Stomach smooth muscle (tissue), 2 donors: Measurements from ENCODE around the gene KERA.
A peak's percentile ranks its signal among the peaks of the same experiment; 100 is the strongest.

Source experiments
- H3K27ac ChIP-seq: one replicate; pipeline ENCODE4 v1.7.0; 2013; ENCODE audit warnings: mild to moderate bottlenecking, low read length, inconsistent platforms
- H3K27me3 ChIP-seq, 2 donors: one replicate each; pipeline ENCODE4 v1.7.0; 2013; ENCODE audit warnings: low read length in 2 of 2; ENCODE audit not compliant: insufficient read depth in 2 of 2, control insufficient read depth in 1 of 2
- H3K36me3 ChIP-seq, 2 donors: one replicate each; pipeline ENCODE4 v1.7.0; 2013; ENCODE audit warnings: low read length in 2 of 2; ENCODE audit not compliant: control insufficient read depth in 2 of 2, insufficient read depth in 2 of 2
- H3K4me1 ChIP-seq: one replicate; pipeline ENCODE4 v1.7.0; 2013; ENCODE audit warnings: low read length; ENCODE audit not compliant: control insufficient read depth, insufficient read depth
- H3K4me3 ChIP-seq, 2 donors: one replicate each; pipeline ENCODE4 v1.7.0; 2013; ENCODE audit warnings: low read length in 2 of 2
- H3K9ac ChIP-seq, 2 donors: one replicate each; pipeline ENCODE4 v1.7.0; 2013; ENCODE audit warnings: low read length in 2 of 2, mild to moderate bottlenecking in 1 of 2
- H3K9me3 ChIP-seq, 2 donors: one replicate each; pipeline ENCODE4 v1.7.0; 2013; ENCODE audit warnings: low read length in 2 of 2; ENCODE audit not compliant: control insufficient read depth in 2 of 2
- donor health status: healthy.
- donor health status: Pancreatic carcinoma.

The KERA gene

GRCh38 chr12:91052026-91052425, 5.8 kb downstream of the KERA start:
- Histone ChIP-seq H3K27me3 (no peaks in the 10 kb centered on the region), H3K36me3 (no peaks in the 10 kb centered on the region)

GRCh38 chr12:91044586-91044985, 13.2 kb downstream of the KERA start:
- H3K4me3 ChIP-seq = no peak overlapping the region
- H3K36me3 ChIP-seq = no peaks in the 10 kb centered on the region
- H3K4me1 ChIP-seq = no peaks in the 10 kb centered on the region
- no peaks in the 10 kb centered on the region for H3K9me3 ChIP-seq
- H3K27ac ChIP-seq = no peak overlapping the region
- H3K27me3 ChIP-seq = no peaks in the 10 kb centered on the region
- no peak overlapping the region for H3K9ac ChIP-seq

More at GRCh38 chr12:91052026-91052425, 5.8 kb downstream of the KERA start:
- no peaks in the 10 kb centered on the region for H3K4me1 ChIP-seq
- no peak overlapping the region for H3K27ac ChIP-seq
- no peak overlapping the region for H3K9ac ChIP-seq
- no peak overlapping the region for H3K4me3 ChIP-seq
- H3K9me3 ChIP-seq = no peaks in the 10 kb centered on the region

- Histone ChIP-seq H3K4me1 (no peaks in the 10 kb centered on the region), H3K27me3 (no peaks in the 10 kb centered on the region), H3K36me3 (no peaks in the 10 kb centered on the region), H3K27ac (no peak overlapping the region), H3K4me3 (no peak overlapping the region), H3K9me3 (no peaks in the 10 kb centered on the region), H3K9ac (no peak overlapping the region)
These were observed 14.4 kb downstream of the KERA start for GRCh38 chr12:91043408-91043807.

- Histone ChIP-seq H3K9me3 (no peaks in the 10 kb centered on the region), H3K36me3 (no peaks in the 10 kb centered on the region), H3K27ac (no peak overlapping the region), H3K4me1 (no peaks in the 10 kb centered on the region), H3K9ac (no peak overlapping the region), H3K4me3 (no peak overlapping the region), H3K27me3 (no peaks in the 10 kb centered on the region)
These were observed 17.6 kb downstream of the KERA start for GRCh38 chr12:91040096-91040755.

GRCh38 chr12:91037276-91037675, 20.5 kb downstream of the KERA start:
- Histone ChIP-seq H3K36me3 (no peaks in the 10 kb centered on the region), H3K4me1 (no peaks in the 10 kb centered on the region), H3K27ac (no peak overlapping the region)

GRCh38 chr12:91033251-91033650, 24.6 kb downstream of the KERA start:
- no peak overlapping the region for H3K27ac ChIP-seq
- H3K4me1 ChIP-seq = no peaks in the 10 kb centered on the region
- H3K4me3 ChIP-seq = no peak overlapping the region
- no peaks in the 10 kb centered on the region for H3K9me3 ChIP-seq
- H3K9ac ChIP-seq = no peak overlapping the region
- H3K27me3 ChIP-seq = no peaks in the 10 kb centered on the region
- H3K36me3 ChIP-seq = no peaks in the 10 kb centered on the region

More at GRCh38 chr12:91037276-91037675, 20.5 kb downstream of the KERA start:
- no peaks in the 10 kb centered on the region for H3K9me3 ChIP-seq
- no peak overlapping the region for H3K4me3 ChIP-seq
- H3K27me3 ChIP-seq = no peaks in the 10 kb centered on the region
- no peak overlapping the region for H3K9ac ChIP-seq

GRCh38 chr12:91023326-91024004, 34.4 kb downstream of the KERA start:
- no peaks in the 10 kb centered on the region for H3K27me3 ChIP-seq

GRCh38 chr12:91021076-91021475, 36.7 kb downstream of the KERA start:
- no peaks in the 10 kb centered on the region for H3K4me1 ChIP-seq
- no peak overlapping the region for H3K27ac ChIP-seq
- H3K9ac ChIP-seq = no peak overlapping the region
- H3K27me3 ChIP-seq = no peaks in the 10 kb centered on the region
- H3K9me3 ChIP-seq = no peaks in the 10 kb centered on the region
- H3K4me3 ChIP-seq = no peak overlapping the region
- H3K36me3 ChIP-seq = no peaks in the 10 kb centered on the region

More at GRCh38 chr12:91023326-91024004, 34.4 kb downstream of the KERA start:
- Histone ChIP-seq H3K4me1 (no peaks in the 10 kb centered on the region), H3K27ac (no peak overlapping the region), H3K9me3 (no peaks in the 10 kb centered on the region), H3K4me3 (no peak overlapping the region), H3K9ac (no peak overlapping the region), H3K36me3 (no peaks in the 10 kb centered on the region)

- H3K27me3 ChIP-seq = no peaks in the 10 kb centered on the region
- H3K4me3 ChIP-seq = no peak overlapping the region
- H3K36me3 ChIP-seq = no peaks in the 10 kb centered on the region
- no peak overlapping the region for H3K9ac ChIP-seq
- no peaks in the 10 kb centered on the region for H3K4me1 ChIP-seq
- no peaks in the 10 kb centered on the region for H3K9me3 ChIP-seq
- H3K27ac ChIP-seq = no peak overlapping the region
These were observed 38.4 kb downstream of the KERA start for GRCh38 chr12:91019455-91019854.

GRCh38 chr12:91017511-91018263, 40.1 kb downstream of the KERA start:
- Histone ChIP-seq H3K9me3 (no peaks in the 10 kb centered on the region), H3K9ac (no peak overlapping the region), H3K36me3 (no peaks in the 10 kb centered on the region), H3K27me3 (no peaks in the 10 kb centered on the region), H3K4me1 (no peaks in the 10 kb centered on the region), H3K4me3 (no peak overlapping the region), H3K27ac (peak overlapping the region; percentile 12)
